Esophagus squamous epithelium (tissue), 5 donors: ENCODE data around the gene TMC4. TPM values are rescaled to one million over a fixed set of nuclear protein-coding genes. Genes with fewer than 3 reads are reported as not detected.

Source experiments
- DNase-seq: peaks from one replicate; lab custom pipeline; 2025; lab: John Stamatoyannopoulos, UW
- H3K27ac ChIP-seq, 4 donors: fragments of 200-600 bp; sonication (generic); one replicate each; pipeline ENCODE4 v1.5.1; 2016 to 2019; ENCODE audit warnings: mild to moderate bottlenecking in 1 of 4
- H3K27me3 ChIP-seq, 4 donors: fragments of 200-600 bp; sonication (generic); 1 replicate in 3 of 4; 2 replicates in 1 of 4; pipeline versions ENCODE4 v1.5.1 to v1.6.0; 2017 to 2021; ENCODE audit warnings: antibody characterized with exemption in 1 of 4
- H3K36me3 ChIP-seq, 3 donors: fragments of 200-600 bp; sonication (generic); one replicate each; pipeline ENCODE4 v1.5.1; 2016 to 2019
- H3K4me1 ChIP-seq, 3 donors: fragments of 200-600 bp; sonication (generic); one replicate each; pipeline ENCODE4 v1.5.1; 2017 to 2019
- H3K4me3 ChIP-seq, 4 donors: fragments of 200-600 bp; sonication (generic); 1 replicate in 3 of 4; 2 replicates in 1 of 4; pipeline ENCODE4 v1.5.1; 2016 to 2019; ENCODE audit warnings: mild to moderate bottlenecking in 2 of 4, moderate library complexity in 1 of 4
- H3K9me3 ChIP-seq, 3 donors: fragments of 200-600 bp; sonication (generic); one replicate each; pipeline ENCODE4 v1.5.1; 2016 to 2019
- POLR2A ChIP-seq, 4 donors: fragments of 450-650 bp; IDR thresholded peaks; one replicate each; pipeline ENCODE4 v1.6.1; 2017; ENCODE audit warnings: antibody characterized with exemption in 4 of 4, mild to moderate bottlenecking in 4 of 4, moderate library complexity in 3 of 4
- WGBS, 2 donors: methylation state at CpG; one replicate each; pipeline ENCODE4 v1.1.5; 2018; 5-methylcytosine and 5-hydroxymethylcytosine counted together
- intact Hi-C: fragments of 100-400 bp; cut with DNase I; formaldehyde crosslinking; loops from one replicate; pipeline ENCODE4 v1.15.0; 2022
- total RNA-seq, 4 donors: library from RNA; depleted of rRNA; stranded (reverse); fragments of >200 nt; gene quantifications; one replicate each; pipeline ENCODE4 v1.1.0, GENCODE V29; 2016
- TF ChIP-seq, protein P1 (sequence below), 6 experiments: fragments of 450-650 bp in 4 of 6; fragments of 200-600 bp in 2 of 6; sonication (generic) in 2 of 6; IDR thresholded peaks; one replicate each; pipeline ENCODE4 v1.5.1; 2016 to 2019; ENCODE audit warnings: antibody characterized with exemption in 6 of 6, mild to moderate bottlenecking in 4 of 6, moderate library complexity in 4 of 6
- donor health status: DM: yes; HTN: yes; CAD: no.

Gene TMC4
- total RNA-seq, 4 donors from 2014 or later = 4.0 to 45.6 (median 17.5) TPM

DNA sequence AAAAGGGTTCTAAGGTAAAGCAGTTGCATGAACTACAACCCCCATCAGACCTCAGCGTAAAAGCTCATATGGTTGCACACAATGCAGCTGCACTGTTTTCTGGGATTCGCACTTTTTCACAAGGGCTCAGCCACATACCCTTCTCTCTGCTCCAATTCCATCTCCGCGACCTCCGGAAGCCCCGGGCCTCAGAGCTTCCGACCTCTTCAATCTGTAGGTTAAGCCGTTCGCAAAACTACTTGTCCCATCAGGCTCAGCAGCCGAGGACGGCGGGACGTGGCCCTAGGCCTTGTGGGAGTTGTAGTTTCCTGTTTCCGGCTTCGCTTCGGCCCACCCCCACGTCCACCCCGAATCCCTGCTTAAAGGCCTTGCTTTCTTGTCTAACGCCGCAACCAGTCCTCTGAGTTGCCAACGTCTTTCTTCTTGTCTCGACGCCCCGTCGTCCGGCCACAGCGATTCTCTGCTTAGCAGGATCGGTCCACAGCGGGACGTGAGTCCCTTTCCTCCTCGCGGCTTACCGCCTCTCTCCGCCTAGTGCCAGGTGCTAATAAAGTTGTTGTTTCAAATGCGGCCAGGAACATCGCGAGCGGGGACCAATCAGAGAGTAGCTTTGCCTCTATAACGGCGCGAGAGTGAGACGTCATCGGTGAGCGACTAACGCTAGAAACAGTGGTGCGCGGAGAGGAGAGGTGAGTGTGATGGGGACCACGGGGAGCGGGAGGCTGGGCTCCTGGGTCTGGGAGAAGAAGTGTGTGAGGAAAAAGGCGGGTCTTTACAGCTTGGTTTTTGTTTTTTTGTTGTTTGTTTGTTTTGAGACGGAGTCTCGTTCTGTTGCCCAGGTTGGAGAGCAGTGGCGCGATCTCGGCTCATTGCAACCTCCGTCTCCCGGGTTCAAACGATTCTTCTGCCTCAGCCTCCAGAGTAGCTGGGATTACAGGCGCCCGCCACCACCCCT lies 57.6 kb downstream of the TMC4 start, which contains the start of the genes PRPF31 and TFPT:
PRPF31 (plus strand) TSS at position 646 of the 955 bp plus-strand sequence. CDS start 2,525 bp downstream, outside the sequence.
TFPT (minus strand) TSS at position 549 of the 955 bp plus-strand sequence; CDS start at position 161, 388 bp downstream.
- no peaks in the 10 kb centered on the region for H3K9me3 ChIP-seq
- H3K4me1 ChIP-seq = peaks cover 19 to 31% (median 22%) of the 10 kb centered on the region in 3 donors
- H3K27me3 ChIP-seq = no peaks in the 10 kb centered on the region
- 0% methylated on average over 53 to 58 of the region's 60 CpGs for WGBS, 2 donors
- intact Hi-C loops = no loop called here
- peak within 1 kb of the TSS; percentile 90 to 96 (median 91) for H3K27ac ChIP-seq
- peaks cover 5 to 50% (median 7%) of the 10 kb centered on the region in 3 donors for H3K36me3 ChIP-seq
- H3K4me3 ChIP-seq = peak within 1 kb of the TSS; percentile 62 to 92 (median 83)
- DNase-seq = peak; percentile 94
- TF ChIP-seq POLR2A (IDR thresholded peaks at IDR 0.05) = peak in 3 of 4 donors; percentile 38 to 64 (median 52)
- TF ChIP-seq, protein P1, sequence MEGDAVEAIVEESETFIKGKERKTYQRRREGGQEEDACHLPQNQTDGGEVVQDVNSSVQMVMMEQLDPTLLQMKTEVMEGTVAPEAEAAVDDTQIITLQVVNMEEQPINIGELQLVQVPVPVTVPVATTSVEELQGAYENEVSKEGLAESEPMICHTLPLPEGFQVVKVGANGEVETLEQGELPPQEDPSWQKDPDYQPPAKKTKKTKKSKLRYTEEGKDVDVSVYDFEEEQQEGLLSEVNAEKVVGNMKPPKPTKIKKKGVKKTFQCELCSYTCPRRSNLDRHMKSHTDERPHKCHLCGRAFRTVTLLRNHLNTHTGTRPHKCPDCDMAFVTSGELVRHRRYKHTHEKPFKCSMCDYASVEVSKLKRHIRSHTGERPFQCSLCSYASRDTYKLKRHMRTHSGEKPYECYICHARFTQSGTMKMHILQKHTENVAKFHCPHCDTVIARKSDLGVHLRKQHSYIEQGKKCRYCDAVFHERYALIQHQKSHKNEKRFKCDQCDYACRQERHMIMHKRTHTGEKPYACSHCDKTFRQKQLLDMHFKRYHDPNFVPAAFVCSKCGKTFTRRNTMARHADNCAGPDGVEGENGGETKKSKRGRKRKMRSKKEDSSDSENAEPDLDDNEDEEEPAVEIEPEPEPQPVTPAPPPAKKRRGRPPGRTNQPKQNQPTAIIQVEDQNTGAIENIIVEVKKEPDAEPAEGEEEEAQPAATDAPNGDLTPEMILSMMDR (IDR thresholded peaks at IDR 0.05) = peak in 2 of 6 experiments; percentile 3 to 32

DNA sequence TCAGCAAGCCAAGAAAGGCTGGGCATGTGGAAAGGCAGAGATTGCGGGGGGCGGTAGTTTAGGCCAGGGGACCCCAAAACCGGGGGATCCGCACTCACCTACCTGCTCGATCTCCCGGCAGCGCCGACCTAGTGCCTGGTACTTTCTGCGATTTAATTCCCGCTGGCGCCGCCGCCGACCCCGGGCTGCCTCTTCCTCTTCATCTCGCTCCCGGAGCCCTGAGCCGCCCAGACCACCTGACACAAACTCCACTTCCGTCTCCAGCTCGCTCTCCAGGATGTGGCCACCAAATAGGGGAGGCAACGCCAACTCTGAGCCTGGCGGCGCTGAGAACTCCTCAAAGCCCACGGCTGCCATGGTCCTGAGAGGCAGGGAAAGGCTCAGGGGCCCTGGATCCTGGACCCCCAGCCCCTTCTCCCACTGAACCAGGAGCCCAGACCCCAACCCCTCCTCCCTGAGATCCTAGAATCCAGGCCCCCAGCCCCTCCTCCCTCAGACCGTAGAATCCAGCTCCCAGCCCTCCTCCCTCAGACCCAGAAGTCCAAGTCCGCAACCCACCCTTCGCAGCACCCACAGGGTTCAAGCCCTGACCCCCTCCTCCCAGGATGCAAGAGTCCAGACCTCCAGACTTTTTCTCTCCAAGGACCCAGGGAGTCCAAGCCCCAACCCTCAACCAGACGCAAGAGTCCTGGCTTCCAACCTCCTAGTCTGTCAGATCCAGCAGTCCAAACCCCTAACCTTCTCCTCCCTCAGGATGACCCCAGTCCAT lies 58.4 kb downstream of the TMC4 start:
- H3K4me1 ChIP-seq = peaks cover 19 to 31% (median 22%) of the 10 kb centered on the region in 3 donors
- H3K36me3 ChIP-seq = peaks cover 14 to 50% (median 16%) of the 10 kb centered on the region in 3 donors
- no peaks in the 10 kb centered on the region for H3K27me3 ChIP-seq
- H3K9me3 ChIP-seq = no peaks in the 10 kb centered on the region
- WGBS, 2 donors = 33 to 58% methylated on average over 3 to 22 of the region's 28 CpGs
- H3K27ac ChIP-seq = peak overlapping the region; percentile 25 to 96 (median 90)
- peak overlapping the region; percentile 62 to 92 (median 83) for H3K4me3 ChIP-seq
- intact Hi-C loops = no loop called here
- no peak for DNase-seq
- TF ChIP-seq POLR2A (IDR thresholded peaks at IDR 0.05) = no peak
- TF ChIP-seq, protein P1 (IDR thresholded peaks at IDR 0.05) = no peak

Other genes starting within 250 kb of the TMC4 start
- not detected for gene CACNG8, start 210.2 kb downstream of the TMC4 start, total RNA-seq
- 1 to 10 TPM in 1 of 4 donors, not detected in 3; 1.4 TPM for gene CACNG6, start 181.5 kb downstream of the TMC4 start, total RNA-seq
- not detected for gene VSTM1, start 109.3 kb downstream of the TMC4 start, total RNA-seq
- gene TARM1, start 91.8 kb downstream of the TMC4 start, total RNA-seq = not detected
- 1 to 10 TPM in 2 of 4 donors, under 1 TPM in 1, not detected in 1; 0.70 to 1.6 (median 1.3) TPM for gene OSCAR, start 72.4 kb downstream of the TMC4 start, total RNA-seq
- gene NDUFA3, start 70.3 kb downstream of the TMC4 start, total RNA-seq = 10 to 100 TPM; 20.9 to 29.5 (median 25.4) TPM
- 1 to 10 TPM; 6.1 to 9.0 (median 7.4) TPM for gene TFPT, start 57.5 kb downstream of the TMC4 start, total RNA-seq
- 10 to 100 TPM; 41.8 to 49.2 (median 43.2) TPM for gene PRPF31, start 57.4 kb downstream of the TMC4 start, total RNA-seq
- 10 to 100 TPM; 18.0 to 27.9 (median 18.7) TPM for gene CNOT3, start 35.4 kb downstream of the TMC4 start, total RNA-seq
- gene LENG1, start 13.4 kb downstream of the TMC4 start, total RNA-seq = 1 to 10 TPM; 1.7 to 4.7 (median 4.3) TPM
- 10 to 100 TPM; 32.2 to 56.2 (median 40.8) TPM for gene MBOAT7, start 16.4 kb upstream of the TMC4 start, total RNA-seq
- 10 to 100 TPM; 56.1 to 70.9 (median 64.4) TPM for gene TSEN34, start 18.1 kb upstream of the TMC4 start, total RNA-seq
- gene RPS9, start 27.7 kb upstream of the TMC4 start, total RNA-seq = 1,000 to 10,000 TPM; 1,466 to 2,803 (median 2,105) TPM
- gene LILRB3, start 49.8 kb upstream of the TMC4 start, total RNA-seq = 10 to 100 TPM in 1 of 4 donors, 1 to 10 TPM in 2, not detected in 1; 7.8 to 18.8 (median 8.3) TPM
- 1 to 10 TPM in 1 of 4 donors, under 1 TPM in 2, not detected in 1; 0.53 to 1.7 (median 0.95) TPM for gene LILRA6, start 69.6 kb upstream of the TMC4 start, total RNA-seq
- gene LILRB5, start 84.1 kb upstream of the TMC4 start, total RNA-seq = 1 to 10 TPM in 3 of 4 donors, not detected in 1; 1.4 to 9.3 (median 5.8) TPM
- 1 to 10 TPM in 2 of 4 donors, under 1 TPM in 1, not detected in 1; 0.40 to 1.9 (median 1.0) TPM for gene LILRB2, start 108.0 kb upstream of the TMC4 start, total RNA-seq
- 1 to 10 TPM in 1 of 4 donors, under 1 TPM in 2, not detected in 1; 0.38 to 1.4 (median 0.70) TPM for gene LILRA5, start 140.0 kb upstream of the TMC4 start, total RNA-seq
- gene LILRA4, start 166.0 kb upstream of the TMC4 start, total RNA-seq = under 1 TPM in 1 of 4 donors, not detected in 3; 0.19 TPM
- 10 to 100 TPM in 2 of 4 donors, 1 to 10 TPM in 1, under 1 TPM in 1; 0.57 to 11.4 (median 6.1) TPM for gene LAIR1, start 191.8 kb upstream of the TMC4 start, total RNA-seq
- 1 to 10 TPM in 2 of 4 donors, under 1 TPM in 1, not detected in 1; 0.44 to 4.4 (median 2.0) TPM for gene TTYH1, start 242.3 kb upstream of the TMC4 start, total RNA-seq